B cell (primary cell): Measurements from ENCODE around the gene REV1. TPM values are rescaled to one million over a fixed set of nuclear protein-coding genes. Genes with fewer than 3 reads are reported as not detected.

Source experiments
- ATAC-seq: fragments of 200-7000 bp; cut with Tn5 transposase; one replicate; pipeline ENCODE4 v1.10.0; 2021; ENCODE audit warnings: low read depth, mild to moderate bottlenecking, moderate number of reproducible peaks, moderate library complexity
- CTCF ChIA-PET: fragments of 350-600 bp; sonication (Branson Sonifier 250); formaldehyde crosslinking; loops from one replicate; lab custom pipeline; 2021; ENCODE audit warnings: antibody characterized with exemption, inconsistent platforms; lab: Charles Lee
- POLR2A ChIA-PET: fragments of 350-600 bp; sonication (Branson Sonifier 250); formaldehyde crosslinking; loops from one replicate; lab custom pipeline; 2021; ENCODE audit warnings: antibody characterized with exemption; lab: Charles Lee
- DNase-seq: peaks from one replicate; pipeline ENCODE4 v3.0.0; 2013
- H2AFZ ChIP-seq: 2 replicates; pipeline ENCODE4 v1.6.1; 2012; ENCODE audit warnings: mild to moderate bottlenecking, low read depth, low read length; ENCODE audit not compliant: insufficient read depth, poor library complexity, severe bottlenecking
- H3K27ac ChIP-seq, 2 donors: 1 replicate in 1 of 2; 2 replicates in 1 of 2; pipeline ENCODE4 v1.5.1; 2012 to 2013; ENCODE audit warnings: low read length in 2 of 2, mild to moderate bottlenecking in 2 of 2, moderate library complexity in 1 of 2
- H3K27me3 ChIP-seq, 4 experiments: fragments of 200-600 bp in 1 of 4; sonication (generic) in 1 of 4; replicated peaks in 1 of 4; 1 replicate in 2 of 4; 2 replicates in 2 of 4; pipeline versions ENCODE4 v1.6.1 to v1.7.0; 2013 to 2016; ENCODE audit warnings: low read length in 3 of 4, mild to moderate bottlenecking in 2 of 4, mixed read lengths in 1 of 4, moderate library complexity in 1 of 4; ENCODE audit not compliant: insufficient read depth in 4 of 4, control insufficient read depth in 3 of 4; ENCODE audit errors: control extremely low read depth in 1 of 4
- H3K36me3 ChIP-seq, 2 experiments: replicated peaks in 1 of 2; 1 replicate in 1 of 2; 2 replicates in 1 of 2; pipeline versions ENCODE4 v1.6.1 to v1.7.1; 2013; ENCODE audit warnings: low read length in 1 of 2; ENCODE audit not compliant: insufficient read depth in 2 of 2, control insufficient read depth in 1 of 2; ENCODE audit errors: control extremely low read depth in 1 of 2, extremely low read depth in 1 of 2
- H3K4me1 ChIP-seq, 2 donors: fragments of 200-600 bp in 1 of 2; sonication (generic) in 1 of 2; 1 replicate in 1 of 2; 2 replicates in 1 of 2; pipeline versions ENCODE4 v1.5.1 to v1.6.1; 2013 to 2017; ENCODE audit warnings: low read length in 2 of 2; ENCODE audit not compliant: control insufficient read depth in 2 of 2, insufficient read depth in 2 of 2
- H3K4me2 ChIP-seq: replicated peaks from 2 replicates; pipeline ENCODE3; 2012; ENCODE audit warnings: mild to moderate bottlenecking, low read depth, low read length; ENCODE audit not compliant: poor library complexity, severe bottlenecking
- H3K4me3 ChIP-seq, 5 experiments: fragments of 200-600 bp in 1 of 5; sonication (generic) in 1 of 5; 1 replicate in 3 of 5; 2 replicates in 2 of 5; pipeline versions ENCODE4 v1.5.1 to v1.7.0; 2011 to 2016; ENCODE audit warnings: low read length in 4 of 5, mild to moderate bottlenecking in 4 of 5, low read depth in 2 of 5, control low read depth in 1 of 5, moderate library complexity in 1 of 5; ENCODE audit not compliant: insufficient read depth in 1 of 5; ENCODE audit errors: control extremely low read depth in 1 of 5, extremely low read depth in 1 of 5
- H3K79me2 ChIP-seq: fragments of 200-600 bp; sonication (generic); one replicate; pipeline ENCODE4 v1.6.0; 2016; ENCODE audit warnings: low read length; ENCODE audit not compliant: control insufficient read depth, insufficient read depth
- H3K9ac ChIP-seq: fragments of 200-600 bp; sonication (generic); 2 replicates; pipeline ENCODE4 v1.6.1; 2017; ENCODE audit warnings: mild to moderate bottlenecking, low read length, moderate library complexity
- H3K9me3 ChIP-seq, 3 donors: one replicate each; pipeline versions ENCODE4 v1.6.1 to v1.7.1; 2013; ENCODE audit warnings: low read length in 2 of 3; ENCODE audit not compliant: control insufficient read depth in 2 of 3, insufficient read depth in 1 of 3; ENCODE audit errors: control extremely low read depth in 1 of 3
- H4K20me1 ChIP-seq: 2 replicates; pipeline ENCODE4 v1.6.0; 2012; ENCODE audit warnings: mild to moderate bottlenecking, low read length; ENCODE audit not compliant: insufficient read depth, control insufficient read depth, poor library complexity, severe bottlenecking
- H3K27ac Mint-ChIP-seq: one replicate; pipeline ENCODE4 v1.8.0; 2021; ENCODE audit warnings: mixed read lengths
- H3K27me3 Mint-ChIP-seq: one replicate; pipeline ENCODE4 v1.8.0; 2021; ENCODE audit warnings: mixed read lengths
- H3K4me1 Mint-ChIP-seq: one replicate; pipeline ENCODE4 v1.8.0; 2021; ENCODE audit warnings: mixed read lengths
- H3K4me3 Mint-ChIP-seq: one replicate; pipeline ENCODE4 v1.8.0; 2021; ENCODE audit warnings: mixed read lengths
- H3K9me3 Mint-ChIP-seq: one replicate; pipeline ENCODE4 v1.8.0; 2022; ENCODE audit warnings: mixed read lengths; ENCODE audit not compliant: insufficient read depth
- EZH2 ChIP-seq: IDR thresholded peaks from 2 replicates; pipeline ENCODE4 v1.6.1; 2012; ENCODE audit warnings: borderline replicate concordance, low read depth, mild to moderate bottlenecking, moderate library complexity, low read length; ENCODE audit not compliant: insufficient read depth, poor library complexity, severe bottlenecking
- WGBS: methylation state at CpG from one replicate; pipeline ENCODE4 v1.1.5; 2013; ENCODE audit warnings: missing lambda C conversion rate; ENCODE audit not compliant: insufficient coverage; 5-methylcytosine and 5-hydroxymethylcytosine counted together
- intact Hi-C: fragments of 100-400 bp; cut with micrococcal nuclease; formaldehyde crosslinking; loops from one replicate; pipeline ENCODE4 v1.10.0; 2022
- polyA plus RNA-seq: library from polyadenylated mRNA; depleted of rRNA; stranded (reverse); fragments of >200 nt; gene quantifications from 2 replicates; pipeline ENCODE4 v1.2.3, GENCODE V29; 2012
- total RNA-seq, 2 donors: library from RNA; stranded (reverse); fragments of 120-200 nt in 1 of 2; gene quantifications; 1 replicate in 1 of 2; 2 replicates in 1 of 2; pipeline versions ENCODE4 v1.2.3 to v1.2.4, GENCODE V29; 2013 to 2022
- TF ChIP-seq, protein P1 (sequence below): fragments of 200-600 bp; IDR thresholded peaks from one replicate; pipeline ENCODE4 v1.8.0; 2022; ENCODE audit warnings: antibody characterized with exemption, mild to moderate bottlenecking

The REV1 gene
- total and polyA plus RNA-seq, 2 donors (not counting 1 experiment from before 2014, with no cell fraction given): 25.4 to 70.5 TPM

DNA sequence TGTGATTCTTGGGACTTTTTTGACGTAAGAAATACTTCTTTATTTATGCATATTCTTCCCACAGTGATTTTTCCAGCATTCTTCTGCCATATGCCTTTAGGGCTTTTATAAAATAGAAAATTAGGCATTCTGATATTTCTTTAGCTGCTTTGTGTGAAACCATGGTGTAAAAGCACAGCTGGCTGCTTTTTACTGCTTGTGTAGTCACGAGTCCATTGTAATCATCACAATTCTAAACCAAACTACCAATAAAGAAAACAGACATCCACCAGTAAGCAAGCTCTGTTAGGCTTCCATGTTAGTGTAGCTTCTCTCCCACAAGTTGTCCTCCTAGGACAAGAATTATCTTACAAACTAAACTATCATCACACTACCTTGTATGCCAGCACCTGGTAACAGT, 90.0 kb downstream of the REV1 start:
- no peaks in the 10 kb centered on the region for H3K4me1 ChIP-seq
- H4K20me1 ChIP-seq: no peaks in the 10 kb centered on the region
- no peaks in the 10 kb centered on the region for H3K9me3 ChIP-seq
- H3K9me3 Mint-ChIP-seq: no peaks in the 10 kb centered on the region
- no peaks in the 10 kb centered on the region for H3K27me3 Mint-ChIP-seq
- H3K4me2 ChIP-seq: no peak overlapping the region
- TF ChIP-seq, protein P1, sequence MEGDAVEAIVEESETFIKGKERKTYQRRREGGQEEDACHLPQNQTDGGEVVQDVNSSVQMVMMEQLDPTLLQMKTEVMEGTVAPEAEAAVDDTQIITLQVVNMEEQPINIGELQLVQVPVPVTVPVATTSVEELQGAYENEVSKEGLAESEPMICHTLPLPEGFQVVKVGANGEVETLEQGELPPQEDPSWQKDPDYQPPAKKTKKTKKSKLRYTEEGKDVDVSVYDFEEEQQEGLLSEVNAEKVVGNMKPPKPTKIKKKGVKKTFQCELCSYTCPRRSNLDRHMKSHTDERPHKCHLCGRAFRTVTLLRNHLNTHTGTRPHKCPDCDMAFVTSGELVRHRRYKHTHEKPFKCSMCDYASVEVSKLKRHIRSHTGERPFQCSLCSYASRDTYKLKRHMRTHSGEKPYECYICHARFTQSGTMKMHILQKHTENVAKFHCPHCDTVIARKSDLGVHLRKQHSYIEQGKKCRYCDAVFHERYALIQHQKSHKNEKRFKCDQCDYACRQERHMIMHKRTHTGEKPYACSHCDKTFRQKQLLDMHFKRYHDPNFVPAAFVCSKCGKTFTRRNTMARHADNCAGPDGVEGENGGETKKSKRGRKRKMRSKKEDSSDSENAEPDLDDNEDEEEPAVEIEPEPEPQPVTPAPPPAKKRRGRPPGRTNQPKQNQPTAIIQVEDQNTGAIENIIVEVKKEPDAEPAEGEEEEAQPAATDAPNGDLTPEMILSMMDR: no peak
- no peak for TF ChIP-seq EZH2
- H3K27ac Mint-ChIP-seq: no peak overlapping the region
- DNase-seq (no peak), ATAC-seq (no peak)
- no peak overlapping the region for H3K4me3 Mint-ChIP-seq
- H3K79me2 ChIP-seq: no peaks in the 10 kb centered on the region
- no peaks in the 10 kb centered on the region for H3K4me1 Mint-ChIP-seq
- H3K9ac ChIP-seq: no peak overlapping the region
- WGBS: no CpG with 5 or more reads among the region's 2 CpGs
- intact Hi-C loops: no loop called here
- ChIA-PET CTCF (interaction anchor here (1.6 kb wide), 1 partner anchor 858 kb away, joined by 3 read pairs; no protein-coding TSS in a partner anchor), POLR2A (no interaction called here)
- H3K4me3 ChIP-seq: no peak overlapping the region
- no peak overlapping the region for H3K27ac ChIP-seq
- H3K27me3 ChIP-seq: no peaks in the 10 kb centered on the region
- peaks cover 3 to 92% of the 10 kb centered on the region in 2 experiments for H3K36me3 ChIP-seq
- H2AFZ ChIP-seq: no peak overlapping the region

DNA sequence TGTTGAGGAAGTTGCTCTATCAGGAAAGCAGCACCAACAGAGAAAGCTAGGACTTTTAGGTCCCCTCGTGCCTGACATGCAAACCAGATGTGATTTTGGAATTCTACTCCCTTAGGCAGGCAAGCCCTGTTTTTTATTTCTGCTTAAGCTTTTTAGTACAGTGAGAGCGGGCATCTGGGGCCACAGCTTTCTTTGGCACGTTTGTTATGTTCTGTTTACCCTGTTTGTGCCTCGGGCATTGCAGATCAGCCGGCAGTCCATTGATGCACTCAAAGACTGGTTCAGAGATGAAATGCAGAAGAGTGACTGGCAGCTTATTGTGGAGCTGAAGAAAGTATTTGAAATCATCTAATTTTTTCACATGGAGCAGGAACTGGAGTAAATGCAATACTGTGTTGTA, 90.8 kb downstream of the REV1 start:
- Histone ChIP-seq H3K79me2 (no peaks in the 10 kb centered on the region), H3K4me1 (no peaks in the 10 kb centered on the region), H3K9ac (no peak overlapping the region), H2AFZ (no peak overlapping the region), H3K4me2 (no peak overlapping the region), H3K27ac (no peak overlapping the region), H3K4me3 (no peak overlapping the region), H4K20me1 (no peaks in the 10 kb centered on the region), H3K9me3 (no peaks in the 10 kb centered on the region), H3K27me3 (no peaks in the 10 kb centered on the region), H3K36me3 (peaks cover 3 to 93% of the 10 kb centered on the region in 2 experiments)
- no peak overlapping the region for H3K27ac Mint-ChIP-seq
- no peaks in the 10 kb centered on the region for H3K27me3 Mint-ChIP-seq
- 93% methylated on average over 5 of the region's 5 CpGs for WGBS
- DNase-seq (no peak), ATAC-seq (no peak)
- intact Hi-C loops: no loop called here
- TF ChIP-seq, protein P1: no peak
- CTCF ChIA-PET: interaction anchor here (1.0 to 1.6 kb wide), 2 partner anchors 91 to 859 kb away, joined by 3 read pairs; partner anchors contain the start of gene REV1
- H3K9me3 Mint-ChIP-seq: no peaks in the 10 kb centered on the region
- no peaks in the 10 kb centered on the region for H3K4me1 Mint-ChIP-seq
- POLR2A ChIA-PET: no interaction called here
- no peak overlapping the region for H3K4me3 Mint-ChIP-seq
